KMS-11 (cell line): ENCODE measurements around the gene ZSWIM3.

Experiments
- H2AFZ ChIP-seq: fragments of 200-600 bp; sonication (generic); 2 replicates; pipeline ENCODE4 v1.6.1; 2016; ENCODE audit warnings: antibody characterized with exemption, mixed run types, low read depth
- H3K27ac ChIP-seq: fragments of 200-600 bp; sonication (generic); 2 replicates; pipeline ENCODE4 v1.6.1; 2016; ENCODE audit warnings: mild to moderate bottlenecking, mixed run types
- H3K27me3 ChIP-seq: fragments of 200-600 bp; sonication (generic); 2 replicates; pipeline ENCODE4 v1.6.1; 2017; ENCODE audit warnings: mild to moderate bottlenecking, low read depth, mixed run types, moderate library complexity; ENCODE audit not compliant: insufficient read depth
- H3K36me3 ChIP-seq: fragments of 200-600 bp; sonication (generic); 2 replicates; pipeline ENCODE4 v1.6.1; 2017; ENCODE audit warnings: mild to moderate bottlenecking, mixed run types; ENCODE audit not compliant: insufficient read depth
- H3K4me1 ChIP-seq: fragments of 200-600 bp; sonication (generic); 2 replicates; pipeline ENCODE4 v1.6.1; 2016; ENCODE audit warnings: mild to moderate bottlenecking, low read depth, mixed run types; ENCODE audit not compliant: poor library complexity, severe bottlenecking
- H3K4me2 ChIP-seq: fragments of 200-600 bp; sonication (generic); 2 replicates; pipeline ENCODE4 v1.7.0; 2016; ENCODE audit warnings: mild to moderate bottlenecking, mixed run types
- H3K4me3 ChIP-seq: fragments of 200-600 bp; sonication (generic); IDR thresholded peaks from 2 replicates; pipeline ENCODE4 v1.6.1; 2017; ENCODE audit warnings: low read depth, low read length, mixed read lengths; ENCODE audit not compliant: insufficient read depth
- H3K79me2 ChIP-seq: fragments of 200-600 bp; sonication (generic); 2 replicates; pipeline ENCODE4 v1.6.1; 2016; ENCODE audit warnings: low read depth, mixed run types; ENCODE audit not compliant: insufficient read depth
- H3K9ac ChIP-seq: fragments of 200-600 bp; sonication (generic); 2 replicates; pipeline ENCODE4 v1.6.1; 2016; ENCODE audit warnings: mild to moderate bottlenecking, mixed run types
- H4K20me1 ChIP-seq: fragments of 200-600 bp; sonication (generic); 2 replicates; pipeline ENCODE4 v1.6.1; 2016; ENCODE audit warnings: mild to moderate bottlenecking, mixed run types; ENCODE audit not compliant: insufficient read depth
- TF ChIP-seq, protein P1 (sequence below): fragments of 200-600 bp; sonication (generic); conservative IDR thresholded peaks from 2 replicates; pipeline ENCODE4 v1.6.1; 2017; ENCODE audit warnings: low read depth, mild to moderate bottlenecking, antibody characterized with exemption, low read length, moderate library complexity, mixed read lengths

ZSWIM3 gene

DNA sequence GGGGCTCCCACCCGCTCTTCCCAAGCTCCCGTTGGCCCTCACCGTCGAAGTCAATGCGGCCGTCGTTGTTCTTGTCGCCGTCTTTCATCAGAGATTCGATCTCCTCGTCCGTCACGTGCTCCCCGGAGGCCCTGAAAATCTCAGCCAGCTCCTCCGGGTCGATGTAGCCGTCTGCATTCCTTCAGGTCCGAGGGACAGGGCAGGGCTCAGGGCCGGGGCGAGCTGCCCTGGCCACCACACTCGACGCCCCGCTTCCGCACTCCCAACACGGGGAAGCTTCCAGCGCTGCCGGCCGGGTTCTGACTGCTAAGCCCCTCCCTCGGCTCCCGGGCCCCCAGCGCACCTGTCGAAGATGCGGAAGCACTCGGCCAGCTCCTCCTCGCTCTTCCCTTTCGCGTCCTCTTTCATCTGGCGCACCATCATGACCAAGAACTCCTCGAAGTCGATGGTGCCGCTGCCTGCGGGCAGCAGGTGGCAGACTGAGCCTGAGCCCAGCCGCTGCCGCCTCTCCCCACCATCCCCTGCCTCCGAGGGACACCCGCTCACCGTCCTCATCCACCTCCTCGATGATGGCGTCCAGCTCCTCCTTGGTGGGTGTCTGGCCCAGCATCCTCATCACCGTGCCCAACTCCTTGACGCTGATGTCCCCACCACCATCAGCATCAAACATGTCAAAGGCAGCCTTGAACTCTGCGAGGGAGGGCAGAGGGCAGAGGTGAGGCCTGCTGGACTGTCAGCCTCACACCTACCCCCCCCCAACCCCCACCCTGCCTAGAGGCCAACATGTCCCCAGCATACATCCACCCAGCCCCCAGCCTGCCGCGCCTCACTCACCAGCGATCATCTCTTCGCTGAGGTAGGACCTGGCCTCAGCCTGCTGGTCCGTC, 33.2 kb upstream of the ZSWIM3 start:
- H3K36me3 ChIP-seq, result no peaks in the 10 kb centered on the region
- H3K9ac ChIP-seq, result no peak overlapping the region
- H3K4me2 ChIP-seq, result no peak overlapping the region
- no peak overlapping the region for H3K4me3 ChIP-seq
- TF ChIP-seq, protein P1, sequence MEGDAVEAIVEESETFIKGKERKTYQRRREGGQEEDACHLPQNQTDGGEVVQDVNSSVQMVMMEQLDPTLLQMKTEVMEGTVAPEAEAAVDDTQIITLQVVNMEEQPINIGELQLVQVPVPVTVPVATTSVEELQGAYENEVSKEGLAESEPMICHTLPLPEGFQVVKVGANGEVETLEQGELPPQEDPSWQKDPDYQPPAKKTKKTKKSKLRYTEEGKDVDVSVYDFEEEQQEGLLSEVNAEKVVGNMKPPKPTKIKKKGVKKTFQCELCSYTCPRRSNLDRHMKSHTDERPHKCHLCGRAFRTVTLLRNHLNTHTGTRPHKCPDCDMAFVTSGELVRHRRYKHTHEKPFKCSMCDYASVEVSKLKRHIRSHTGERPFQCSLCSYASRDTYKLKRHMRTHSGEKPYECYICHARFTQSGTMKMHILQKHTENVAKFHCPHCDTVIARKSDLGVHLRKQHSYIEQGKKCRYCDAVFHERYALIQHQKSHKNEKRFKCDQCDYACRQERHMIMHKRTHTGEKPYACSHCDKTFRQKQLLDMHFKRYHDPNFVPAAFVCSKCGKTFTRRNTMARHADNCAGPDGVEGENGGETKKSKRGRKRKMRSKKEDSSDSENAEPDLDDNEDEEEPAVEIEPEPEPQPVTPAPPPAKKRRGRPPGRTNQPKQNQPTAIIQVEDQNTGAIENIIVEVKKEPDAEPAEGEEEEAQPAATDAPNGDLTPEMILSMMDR, result no peak
- H3K4me1 ChIP-seq, result no peaks in the 10 kb centered on the region
- no peaks in the 10 kb centered on the region for H3K27me3 ChIP-seq
- no peak overlapping the region for H2AFZ ChIP-seq
- H3K79me2 ChIP-seq, result no peaks in the 10 kb centered on the region
- no peak overlapping the region for H3K27ac ChIP-seq
- H4K20me1 ChIP-seq, result no peaks in the 10 kb centered on the region

DNA sequence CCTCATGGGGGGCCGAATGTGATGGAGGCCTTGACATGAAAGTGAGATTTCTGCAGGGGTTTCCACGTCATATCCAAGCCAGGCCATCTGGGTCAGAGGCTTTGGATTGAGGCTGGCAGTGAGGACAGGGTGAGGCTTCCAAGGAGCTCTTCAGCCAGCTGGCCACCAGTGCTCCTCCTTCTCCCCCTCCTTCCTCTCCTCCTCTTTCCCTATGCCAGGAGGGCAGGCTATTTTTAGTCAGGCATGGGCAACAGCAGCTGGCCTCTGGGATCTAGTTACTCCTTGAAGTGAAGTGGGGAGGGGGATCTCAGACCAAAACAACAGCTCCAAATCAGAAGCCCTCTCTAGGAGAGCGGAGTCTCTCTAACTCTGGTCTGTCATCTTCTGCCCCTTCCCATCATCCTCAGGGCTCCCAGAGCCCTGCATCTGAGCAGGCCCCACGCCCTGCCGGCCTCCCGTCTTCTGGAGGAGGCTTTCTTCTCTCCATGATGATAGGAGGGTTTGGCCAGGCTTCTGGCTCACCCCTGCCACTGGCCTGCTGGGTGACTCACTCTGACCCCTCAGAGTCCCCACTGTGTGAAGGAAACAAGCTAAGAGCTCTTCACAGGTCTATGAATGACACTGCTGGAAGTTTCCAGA, 30.9 kb upstream of the ZSWIM3 start:
- no peaks in the 10 kb centered on the region for H4K20me1 ChIP-seq
- no peak overlapping the region for H3K4me3 ChIP-seq
- no peaks in the 10 kb centered on the region for H3K36me3 ChIP-seq
- TF ChIP-seq, protein P1, result no peak
- no peaks in the 10 kb centered on the region for H3K4me1 ChIP-seq
- H3K4me2 ChIP-seq, result no peak overlapping the region
- H3K79me2 ChIP-seq, result no peaks in the 10 kb centered on the region
- H2AFZ ChIP-seq, result no peak overlapping the region
- no peak overlapping the region for H3K27ac ChIP-seq
- H3K27me3 ChIP-seq, result no peaks in the 10 kb centered on the region
- no peak overlapping the region for H3K9ac ChIP-seq

DNA sequence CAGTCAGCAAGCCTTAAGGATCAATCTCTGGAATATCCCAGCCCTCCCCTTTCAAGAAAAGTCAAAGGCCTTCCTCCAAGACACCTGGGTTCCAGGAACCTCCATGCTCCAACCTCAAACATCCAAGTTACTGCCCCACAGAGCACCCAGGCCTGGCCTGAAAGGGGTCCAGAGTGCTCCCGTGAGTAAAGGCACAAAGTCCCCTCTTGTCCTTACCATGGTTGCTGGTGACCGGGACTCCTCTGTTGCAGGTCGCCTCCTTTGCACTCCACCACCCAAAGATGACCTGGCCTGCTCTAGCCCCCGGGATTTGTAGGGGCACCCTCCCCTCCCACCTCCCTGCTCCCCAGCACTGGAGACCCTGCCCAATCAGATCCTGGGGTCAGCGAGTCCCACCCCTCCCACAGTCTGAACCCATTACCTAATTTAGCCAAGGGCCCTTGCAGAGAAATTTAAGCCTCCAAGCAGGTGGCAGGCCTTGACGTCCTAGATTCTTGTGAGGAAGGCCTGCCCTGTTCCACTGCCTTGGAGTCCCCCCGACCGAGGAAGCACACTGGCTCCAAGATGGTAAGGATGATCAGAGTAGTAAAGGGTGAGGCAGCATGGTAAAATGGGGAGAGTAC, 30.3 kb upstream of the ZSWIM3 start, which contains the start of gene TNNC2:
TSS of gene TNNC2 (minus strand) at position 283 of the 623 bp plus-strand sequence. CDS start at position 219, 64 bp downstream.
- Histone ChIP-seq H3K4me2 (no peak within 1 kb of the TSS), H3K79me2 (no peaks in the 10 kb centered on the region), H3K36me3 (no peaks in the 10 kb centered on the region), H4K20me1 (no peaks in the 10 kb centered on the region), H3K9ac (no peak within 1 kb of the TSS), H3K4me3 (no peak within 1 kb of the TSS), H3K4me1 (peaks cover 5% of the 10 kb centered on the region), H3K27me3 (no peaks in the 10 kb centered on the region), H3K27ac (no peak within 1 kb of the TSS), H2AFZ (no peak within 1 kb of the TSS)
- TF ChIP-seq, protein P1, result no peak

DNA sequence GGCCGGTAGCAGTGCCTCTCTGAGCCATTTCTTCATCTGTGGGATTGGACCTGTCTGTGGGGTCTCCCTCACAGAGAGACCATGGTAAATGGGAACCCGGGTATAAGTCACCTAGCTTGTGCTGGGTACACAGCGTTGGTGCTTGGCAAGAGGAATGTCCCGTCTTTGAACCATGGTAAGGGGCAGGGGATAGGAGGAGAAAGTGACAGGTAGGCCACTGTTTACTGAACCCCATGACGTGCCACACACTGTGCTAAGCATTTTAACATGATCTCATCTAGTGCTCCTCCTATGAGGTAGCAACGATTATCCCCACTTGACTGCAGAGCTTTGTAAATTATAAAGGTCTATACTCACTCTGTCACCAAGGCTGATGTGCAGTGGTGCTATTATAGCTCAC, 29.7 kb upstream of the ZSWIM3 start:
- Histone ChIP-seq H3K4me3 (no peak overlapping the region), H4K20me1 (no peaks in the 10 kb centered on the region), H3K27me3 (no peaks in the 10 kb centered on the region), H3K4me2 (no peak overlapping the region), H3K9ac (no peak overlapping the region), H2AFZ (no peak overlapping the region), H3K79me2 (no peaks in the 10 kb centered on the region), H3K4me1 (peaks cover 5% of the 10 kb centered on the region), H3K36me3 (no peaks in the 10 kb centered on the region), H3K27ac (no peak overlapping the region)
- TF ChIP-seq, protein P1, result no peak
